KMS-11 (cell line): ENCODE measurements around the gene GPC3.

ENCODE experiments used
- H2AFZ ChIP-seq: fragments of 200-600 bp; sonication (generic); 2 replicates; pipeline ENCODE4 v1.6.1; 2016; ENCODE audit warnings: antibody characterized with exemption, mixed run types, low read depth
- H3K27ac ChIP-seq: fragments of 200-600 bp; sonication (generic); 2 replicates; pipeline ENCODE4 v1.6.1; 2016; ENCODE audit warnings: mild to moderate bottlenecking, mixed run types
- H3K27me3 ChIP-seq: fragments of 200-600 bp; sonication (generic); 2 replicates; pipeline ENCODE4 v1.6.1; 2017; ENCODE audit warnings: mild to moderate bottlenecking, low read depth, mixed run types, moderate library complexity; ENCODE audit not compliant: insufficient read depth
- H3K36me3 ChIP-seq: fragments of 200-600 bp; sonication (generic); 2 replicates; pipeline ENCODE4 v1.6.1; 2017; ENCODE audit warnings: mild to moderate bottlenecking, mixed run types; ENCODE audit not compliant: insufficient read depth
- H3K4me1 ChIP-seq: fragments of 200-600 bp; sonication (generic); 2 replicates; pipeline ENCODE4 v1.6.1; 2016; ENCODE audit warnings: mild to moderate bottlenecking, low read depth, mixed run types; ENCODE audit not compliant: poor library complexity, severe bottlenecking
- H3K4me2 ChIP-seq: fragments of 200-600 bp; sonication (generic); 2 replicates; pipeline ENCODE4 v1.7.0; 2016; ENCODE audit warnings: mild to moderate bottlenecking, mixed run types
- H3K4me3 ChIP-seq: fragments of 200-600 bp; sonication (generic); IDR thresholded peaks from 2 replicates; pipeline ENCODE4 v1.6.1; 2017; ENCODE audit warnings: low read depth, low read length, mixed read lengths; ENCODE audit not compliant: insufficient read depth
- H3K79me2 ChIP-seq: fragments of 200-600 bp; sonication (generic); 2 replicates; pipeline ENCODE4 v1.6.1; 2016; ENCODE audit warnings: low read depth, mixed run types; ENCODE audit not compliant: insufficient read depth
- H3K9ac ChIP-seq: fragments of 200-600 bp; sonication (generic); 2 replicates; pipeline ENCODE4 v1.6.1; 2016; ENCODE audit warnings: mild to moderate bottlenecking, mixed run types
- H4K20me1 ChIP-seq: fragments of 200-600 bp; sonication (generic); 2 replicates; pipeline ENCODE4 v1.6.1; 2016; ENCODE audit warnings: mild to moderate bottlenecking, mixed run types; ENCODE audit not compliant: insufficient read depth
- TF ChIP-seq, protein P1 (sequence below): fragments of 200-600 bp; sonication (generic); conservative IDR thresholded peaks from 2 replicates; pipeline ENCODE4 v1.6.1; 2017; ENCODE audit warnings: low read depth, mild to moderate bottlenecking, antibody characterized with exemption, low read length, moderate library complexity, mixed read lengths

GPC3 gene

DNA sequence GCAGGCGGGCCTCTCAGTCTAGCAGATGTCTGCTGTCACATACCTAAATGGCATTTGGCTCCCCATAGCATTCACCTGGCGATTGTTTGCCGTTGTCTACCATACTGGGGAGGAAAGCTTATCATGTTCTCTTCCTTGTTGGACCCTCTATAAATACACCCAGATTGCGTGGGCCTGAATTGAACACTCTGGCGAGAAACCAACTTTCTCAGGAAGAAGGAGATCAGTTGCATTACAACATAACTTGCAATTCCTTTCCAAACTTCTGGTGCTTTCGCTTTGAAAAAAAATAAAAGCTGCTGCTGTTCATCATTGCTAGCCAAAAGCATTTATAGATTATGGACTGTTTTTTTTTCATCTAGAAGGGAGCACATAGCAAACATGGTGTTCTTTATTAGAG, 340.1 kb downstream of the GPC3 start:
- Histone ChIP-seq H3K79me2 (no peaks in the 10 kb centered on the region), H2AFZ (no peak overlapping the region)
- TF ChIP-seq, protein P1, sequence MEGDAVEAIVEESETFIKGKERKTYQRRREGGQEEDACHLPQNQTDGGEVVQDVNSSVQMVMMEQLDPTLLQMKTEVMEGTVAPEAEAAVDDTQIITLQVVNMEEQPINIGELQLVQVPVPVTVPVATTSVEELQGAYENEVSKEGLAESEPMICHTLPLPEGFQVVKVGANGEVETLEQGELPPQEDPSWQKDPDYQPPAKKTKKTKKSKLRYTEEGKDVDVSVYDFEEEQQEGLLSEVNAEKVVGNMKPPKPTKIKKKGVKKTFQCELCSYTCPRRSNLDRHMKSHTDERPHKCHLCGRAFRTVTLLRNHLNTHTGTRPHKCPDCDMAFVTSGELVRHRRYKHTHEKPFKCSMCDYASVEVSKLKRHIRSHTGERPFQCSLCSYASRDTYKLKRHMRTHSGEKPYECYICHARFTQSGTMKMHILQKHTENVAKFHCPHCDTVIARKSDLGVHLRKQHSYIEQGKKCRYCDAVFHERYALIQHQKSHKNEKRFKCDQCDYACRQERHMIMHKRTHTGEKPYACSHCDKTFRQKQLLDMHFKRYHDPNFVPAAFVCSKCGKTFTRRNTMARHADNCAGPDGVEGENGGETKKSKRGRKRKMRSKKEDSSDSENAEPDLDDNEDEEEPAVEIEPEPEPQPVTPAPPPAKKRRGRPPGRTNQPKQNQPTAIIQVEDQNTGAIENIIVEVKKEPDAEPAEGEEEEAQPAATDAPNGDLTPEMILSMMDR, result no peak

DNA sequence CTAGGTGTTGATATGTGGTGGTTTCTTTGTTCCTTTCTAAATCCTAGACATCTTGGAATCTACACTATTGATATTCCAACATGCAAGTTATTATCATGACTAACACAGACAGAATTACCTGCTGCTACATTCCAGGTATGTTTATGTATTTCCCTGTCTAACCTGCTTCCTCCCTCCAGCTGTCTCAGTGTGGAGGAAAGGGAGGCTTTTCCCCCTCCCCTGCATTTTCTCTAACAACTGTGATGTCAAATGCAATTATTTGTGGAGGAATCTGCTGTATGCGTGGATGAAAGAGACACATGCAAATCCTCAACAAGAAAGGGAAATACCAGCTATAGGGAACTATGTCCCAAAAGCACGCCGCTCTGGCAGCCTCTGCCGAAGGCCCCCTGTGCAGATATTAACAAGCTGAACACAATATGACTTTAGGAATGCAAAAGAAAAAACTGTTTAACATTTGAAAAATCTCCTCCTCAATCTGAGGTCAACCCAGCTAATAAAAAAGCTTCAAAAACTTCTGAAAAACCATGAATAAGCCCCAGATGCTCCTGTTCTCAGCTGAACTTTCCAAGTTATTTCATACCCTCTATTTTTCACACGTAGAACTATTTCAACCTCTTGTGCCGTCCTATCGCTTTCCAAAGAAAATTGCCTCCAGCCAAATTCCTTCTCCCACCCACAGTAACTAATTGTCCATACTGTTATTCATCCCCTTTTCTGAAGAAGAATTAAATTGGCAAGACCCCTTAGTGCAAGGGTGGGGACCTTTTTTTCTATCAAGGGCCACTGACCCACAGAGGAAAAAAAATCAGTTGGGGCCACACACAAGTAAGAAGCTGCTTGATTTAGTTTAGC, 345.0 kb downstream of the GPC3 start:
- Histone ChIP-seq H3K9ac (no peak overlapping the region), H3K4me2 (no peak overlapping the region), H3K27ac (no peak overlapping the region), H3K4me3 (no peak overlapping the region), H4K20me1 (no peaks in the 10 kb centered on the region), H2AFZ (no peak overlapping the region), H3K36me3 (no peaks in the 10 kb centered on the region), H3K79me2 (no peaks in the 10 kb centered on the region), H3K4me1 (no peaks in the 10 kb centered on the region), H3K27me3 (no peaks in the 10 kb centered on the region)
- TF ChIP-seq, protein P1, result no peak

More for the DNA sequence above, 340.1 kb downstream of the GPC3 start:
- Histone ChIP-seq H3K4me2 (no peak overlapping the region), H3K27me3 (no peaks in the 10 kb centered on the region), H3K4me3 (no peak overlapping the region), H3K4me1 (no peaks in the 10 kb centered on the region), H4K20me1 (no peaks in the 10 kb centered on the region), H3K9ac (no peak overlapping the region), H3K27ac (no peak overlapping the region), H3K36me3 (no peaks in the 10 kb centered on the region)

DNA sequence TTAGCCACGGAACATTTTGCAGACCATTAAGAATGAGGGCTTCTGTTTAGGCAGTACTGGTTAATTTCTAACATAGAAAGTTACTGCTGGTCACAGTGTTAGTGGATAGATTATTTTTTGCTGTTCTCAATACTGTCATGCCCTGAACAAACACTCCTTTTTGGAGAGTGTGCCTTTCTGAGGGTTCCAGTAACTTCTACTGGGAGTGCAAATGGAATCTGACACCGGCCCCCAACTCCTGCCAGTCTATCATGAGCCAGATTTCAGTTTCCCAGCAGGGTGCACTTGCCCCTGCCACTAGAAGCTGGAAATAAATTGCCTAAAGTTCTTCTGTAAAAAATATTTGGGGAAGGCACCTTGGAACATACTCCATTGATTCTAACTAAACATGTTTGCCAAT, 345.7 kb downstream of the GPC3 start:
- no peaks in the 10 kb centered on the region for H3K36me3 ChIP-seq
- no peak overlapping the region for H3K4me3 ChIP-seq
- H3K4me1 ChIP-seq, result no peaks in the 10 kb centered on the region
- H3K27me3 ChIP-seq, result no peaks in the 10 kb centered on the region
- TF ChIP-seq, protein P1, result no peak
- H3K9ac ChIP-seq, result no peak overlapping the region
- H3K4me2 ChIP-seq, result no peak overlapping the region
- no peaks in the 10 kb centered on the region for H4K20me1 ChIP-seq
- H2AFZ ChIP-seq, result no peak overlapping the region
- H3K79me2 ChIP-seq, result no peaks in the 10 kb centered on the region
- no peak overlapping the region for H3K27ac ChIP-seq

DNA sequence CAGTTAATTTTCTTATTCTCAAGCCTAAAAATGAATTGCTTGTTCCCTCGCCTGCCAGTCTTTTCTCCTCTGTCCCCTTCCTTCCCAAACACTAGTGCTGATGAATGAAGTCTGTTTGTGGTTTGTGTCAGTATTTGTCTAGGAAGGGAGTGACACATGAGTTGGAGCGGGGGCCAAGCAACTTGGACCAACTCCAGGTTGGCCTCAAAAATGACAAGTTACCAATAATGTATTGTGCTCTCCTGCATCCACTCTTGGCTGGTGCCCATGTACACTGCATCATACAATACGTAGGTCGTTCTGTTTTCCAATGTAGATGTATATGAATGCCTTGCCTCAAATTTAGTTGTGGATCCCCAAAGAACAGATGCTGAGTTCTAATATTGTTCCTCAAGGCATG, 347.1 kb downstream of the GPC3 start:
- no peaks in the 10 kb centered on the region for H3K27me3 ChIP-seq
- no peak overlapping the region for H2AFZ ChIP-seq
- TF ChIP-seq, protein P1, result no peak
- H3K36me3 ChIP-seq, result no peaks in the 10 kb centered on the region
- H3K27ac ChIP-seq, result no peak overlapping the region
- H3K4me2 ChIP-seq, result no peak overlapping the region
- no peaks in the 10 kb centered on the region for H3K4me1 ChIP-seq
- no peak overlapping the region for H3K9ac ChIP-seq
- H4K20me1 ChIP-seq, result no peaks in the 10 kb centered on the region
- no peaks in the 10 kb centered on the region for H3K79me2 ChIP-seq
- H3K4me3 ChIP-seq, result no peak overlapping the region
